CD4-positive, alpha-beta T cell treated with Interleukin-10 for 1 hour (primary cell): ENCODE data around the gene MEGF11.

Source experiments
- DNase-seq: peaks from one replicate; pipeline ENCODE4 v3.0.0-alpha.2; 2020

Gene MEGF11

GRCh38 chr15:66047321-66048024 is 206.1 kb downstream of the MEGF11 start:
- DNase-seq = no peak

GRCh38 chr15:66046751-66047150 is 206.8 kb downstream of the MEGF11 start:
- DNase-seq = no peak

GRCh38 chr15:66046326-66046725 is 207.2 kb downstream of the MEGF11 start:
- no peak for DNase-seq

GRCh38 chr15:66045542-66045941 is 208.0 kb downstream of the MEGF11 start:
- no peak for DNase-seq

- no peak for DNase-seq
Measured at GRCh38 chr15:66044837-66045236, 208.7 kb downstream of the MEGF11 start.

GRCh38 chr15:66043264-66043663 is 210.3 kb downstream of the MEGF11 start:
- no peak for DNase-seq

- DNase-seq = no peak
Measured at GRCh38 chr15:66042624-66043023, 210.9 kb downstream of the MEGF11 start.

GRCh38 chr15:66041276-66041675 is 212.3 kb downstream of the MEGF11 start:
- no peak for DNase-seq

- no peak for DNase-seq
Measured at GRCh38 chr15:66040211-66040892, 213.2 kb downstream of the MEGF11 start.

- DNase-seq = no peak
Measured at GRCh38 chr15:66039117-66039871, 214.3 kb downstream of the MEGF11 start.

GRCh38 chr15:66038387-66039116 is 215.0 kb downstream of the MEGF11 start:
- no peak for DNase-seq

GRCh38 chr15:66036859-66037258 is 216.7 kb downstream of the MEGF11 start:
- DNase-seq = no peak

GRCh38 chr15:66035901-66036300 is 217.6 kb downstream of the MEGF11 start:
- DNase-seq = no peak

GRCh38 chr15:66033143-66033542 is 220.4 kb downstream of the MEGF11 start:
- no peak for DNase-seq

- no peak for DNase-seq
Measured at GRCh38 chr15:66032006-66032405, 221.5 kb downstream of the MEGF11 start.

GRCh38 chr15:66030650-66031049 is 222.9 kb downstream of the MEGF11 start:
- no peak for DNase-seq

GRCh38 chr15:66029650-66030049 is 223.9 kb downstream of the MEGF11 start:
- DNase-seq = no peak

- DNase-seq = no peak
Measured at GRCh38 chr15:66027268-66027805, 226.2 kb downstream of the MEGF11 start.

GRCh38 chr15:66025972-66026371 is 227.6 kb downstream of the MEGF11 start:
- no peak for DNase-seq

- no peak for DNase-seq
Measured at GRCh38 chr15:66025015-66025452, 228.5 kb downstream of the MEGF11 start.

- DNase-seq = no peak
Measured at GRCh38 chr15:66024116-66024515, 229.4 kb downstream of the MEGF11 start.

GRCh38 chr15:66023311-66023972 is 230.1 kb downstream of the MEGF11 start:
- DNase-seq = no peak
